Activated B cell treated with CpG ODN at 0.5 μM for 24 hours (primary cell): ENCODE data around the gene SCAANT1. TPM values are rescaled to one million over a fixed set of nuclear protein-coding genes. Genes with fewer than 3 reads are reported as not detected.

ENCODE experiments used
- ATAC-seq: fragments of 200-7000 bp; cut with Tn5 transposase; one replicate; pipeline ENCODE4 v1.10.0; 2021; ENCODE audit warnings: low read depth, mild to moderate bottlenecking, moderate library complexity
- CTCF ChIA-PET: fragments of 350-600 bp; sonication (Branson Sonifier 250); formaldehyde crosslinking; loops from one replicate; lab custom pipeline; 2021; ENCODE audit warnings: antibody characterized with exemption; lab: Charles Lee
- POLR2A ChIA-PET: fragments of 350-600 bp; sonication (Branson Sonifier 250); formaldehyde crosslinking; loops from one replicate; lab custom pipeline; 2021; ENCODE audit warnings: antibody characterized with exemption; lab: Charles Lee
- DNase-seq: peaks from one replicate; pipeline ENCODE4 v3.0.0; 2022
- H3K27ac Mint-ChIP-seq: one replicate; pipeline ENCODE4 v1.8.0; 2020; ENCODE audit warnings: mixed read lengths
- H3K27me3 Mint-ChIP-seq: one replicate; pipeline ENCODE4 v1.8.0; 2021; ENCODE audit warnings: mixed read lengths
- H3K36me3 Mint-ChIP-seq: one replicate; pipeline ENCODE4 v1.8.0; 2021; ENCODE audit warnings: low read depth, mixed read lengths
- H3K4me1 Mint-ChIP-seq: one replicate; pipeline ENCODE4 v1.8.0; 2021; ENCODE audit warnings: mixed read lengths
- H3K4me3 Mint-ChIP-seq: one replicate; pipeline ENCODE4 v1.8.0; 2020; ENCODE audit warnings: mild to moderate bottlenecking, mixed read lengths
- H3K9me3 Mint-ChIP-seq: one replicate; pipeline ENCODE4 v1.8.0; 2020; ENCODE audit warnings: mixed read lengths
- CTCF ChIP-seq: fragments of 200-600 bp; IDR thresholded peaks from one replicate; pipeline ENCODE4 v1.8.0; 2022; ENCODE audit warnings: antibody characterized with exemption, mild to moderate bottlenecking
- intact Hi-C: fragments of 100-400 bp; cut with micrococcal nuclease; formaldehyde crosslinking; loops from one replicate; pipeline ENCODE4 v1.15.1; 2024
- total RNA-seq: library from RNA; stranded (reverse); gene quantifications from 2 replicates; pipeline ENCODE4 v1.2.3, GENCODE V29; 2022

SCAANT1 gene
- total RNA-seq, 1 donor from 2014 or later = not detected

GRCh38 chr3:63927422-63928280 lies 15.5 kb upstream of the SCAANT1 start:
- Mint-ChIP-seq H3K27me3 (no peaks in the 10 kb centered on the region), H3K9me3 (no peaks in the 10 kb centered on the region), H3K36me3 (peaks cover 33% of the 10 kb centered on the region), H3K27ac (peak overlapping the region; percentile 95), H3K4me1 (peaks cover 86% of the 10 kb centered on the region), H3K4me3 (peak overlapping the region; percentile 71)
- ATAC-seq (peak; percentile 89), DNase-seq (no peak)
- ChIA-PET POLR2A (interaction anchor here (0.6 to 1.3 kb wide), 5 partner anchors 16 to 95 kb away, joined by 3 to 8 read pairs (median 3); partner anchors contain the start of gene SCAANT1), CTCF (interaction anchor here (0.8 to 1.4 kb wide), 6 partner anchors 10 to 96 kb away, joined by 3 to 5 read pairs (median 4); partner anchors contain the start of gene PSMD6)
- intact Hi-C loops = loop anchor here (1.0 kb wide), 2 partner anchors 11 to 34 kb away; no protein-coding TSS in a partner anchor
- no peak for TF ChIP-seq CTCF

- CTCF ChIA-PET = no interaction called here
- H3K4me3 Mint-ChIP-seq = no peak overlapping the region
- peaks cover 87% of the 10 kb centered on the region for H3K4me1 Mint-ChIP-seq
- no peaks in the 10 kb centered on the region for H3K27me3 Mint-ChIP-seq
- peak overlapping the region; percentile 95 for H3K27ac Mint-ChIP-seq
- no peak for TF ChIP-seq CTCF
- peaks cover 37% of the 10 kb centered on the region for H3K36me3 Mint-ChIP-seq
- DNase-seq (no peak), ATAC-seq (no peak)
- H3K9me3 Mint-ChIP-seq = no peaks in the 10 kb centered on the region
- POLR2A ChIA-PET = no interaction called here
- intact Hi-C loops = no loop called here
These were observed 14.1 kb upstream of the SCAANT1 start for GRCh38 chr3:63926309-63926708.

GRCh38 chr3:63922491-63923199 lies 10.5 kb upstream of the SCAANT1 start:
- TF ChIP-seq CTCF = no peak
- ChIA-PET CTCF (no interaction called here), POLR2A (interaction anchor here (1.7 to 2.4 kb wide), 2 partner anchors 10 to 11 kb away, joined by 5 to 11 read pairs; partner anchors contain the start of gene SCAANT1)
- H3K36me3 Mint-ChIP-seq = peaks cover 52% of the 10 kb centered on the region
- DNase-seq = no peak
- H3K27ac Mint-ChIP-seq = peak overlapping the region; percentile 84
- intact Hi-C loops = loop anchor here (1.0 kb wide), 2 partner anchors 10 to 11 kb away; partner anchors contain the start of gene SCAANT1
- H3K4me1 Mint-ChIP-seq = peaks cover 94% of the 10 kb centered on the region
- no peaks in the 10 kb centered on the region for H3K9me3 Mint-ChIP-seq
- H3K4me3 Mint-ChIP-seq = peak overlapping the region; percentile 56
- no peak for ATAC-seq
- no peaks in the 10 kb centered on the region for H3K27me3 Mint-ChIP-seq

- CTCF ChIA-PET = no interaction called here
- POLR2A ChIA-PET = interaction anchor here (1.5 to 2.4 kb wide), 3 partner anchors 10 to 57 kb away, joined by 3 to 11 read pairs (median 5); partner anchors contain the start of gene SCAANT1
- Mint-ChIP-seq H3K27me3 (no peaks in the 10 kb centered on the region), H3K36me3 (peaks cover 60% of the 10 kb centered on the region), H3K9me3 (no peaks in the 10 kb centered on the region), H3K4me3 (peak overlapping the region; percentile 56), H3K27ac (peak overlapping the region; percentile 84), H3K4me1 (peaks cover 89% of the 10 kb centered on the region)
- intact Hi-C loops = loop anchor here (1.0 kb wide), 2 partner anchors 10 to 11 kb away; partner anchors contain the start of gene SCAANT1
- ATAC-seq = peak; percentile 89
- no peak for TF ChIP-seq CTCF
- DNase-seq = peak; percentile 27
These were observed 9.7 kb upstream of the SCAANT1 start for GRCh38 chr3:63921741-63922482.
